NCI-H2107 treated with DMSO at 0.1 percent for 48 hours (cell line): ENCODE measurements around the gene TPSAB1.

ENCODE experiments used
- DNase-seq: peaks from one replicate; lab custom pipeline; 2025; ENCODE audit not compliant: unreplicated experiment; lab: John Stamatoyannopoulos, UW

Gene TPSAB1

GRCh38 chr16:1209081-1209480 is 31.4 kb upstream of the TPSAB1 start:
- DNase-seq, result no peak

GRCh38 chr16:1210461-1210860 is 30.0 kb upstream of the TPSAB1 start:
- no peak for DNase-seq

- no peak for DNase-seq
Observed at GRCh38 chr16:1211451-1212268, 28.8 kb upstream of the TPSAB1 start.

GRCh38 chr16:1212616-1213194 is 27.8 kb upstream of the TPSAB1 start:
- DNase-seq, result no peak

GRCh38 chr16:1213231-1213630 is 27.3 kb upstream of the TPSAB1 start:
- no peak for DNase-seq

GRCh38 chr16:1213796-1214372 is 26.6 kb upstream of the TPSAB1 start:
- no peak for DNase-seq

- no peak for DNase-seq
Observed at GRCh38 chr16:1214719-1215118, 25.8 kb upstream of the TPSAB1 start.

GRCh38 chr16:1215574-1216295 is 24.8 kb upstream of the TPSAB1 start:
- DNase-seq, result no peak

GRCh38 chr16:1216296-1216619 is 24.2 kb upstream of the TPSAB1 start:
- DNase-seq, result no peak

- DNase-seq, result no peak
Observed at GRCh38 chr16:1216681-1217400, 23.7 kb upstream of the TPSAB1 start.

- no peak for DNase-seq
Observed at GRCh38 chr16:1217526-1217925, 23.0 kb upstream of the TPSAB1 start.

GRCh38 chr16:1218061-1218929 is 22.2 kb upstream of the TPSAB1 start:
- DNase-seq, result no peak

- no peak for DNase-seq
Observed at GRCh38 chr16:1218930-1219611, 21.4 kb upstream of the TPSAB1 start.

GRCh38 chr16:1220098-1220728 is 20.3 kb upstream of the TPSAB1 start:
- no peak for DNase-seq

- no peak for DNase-seq
Observed at GRCh38 chr16:1220841-1221627, 19.5 kb upstream of the TPSAB1 start.

- no peak for DNase-seq
Observed at GRCh38 chr16:1221628-1222552, 18.6 kb upstream of the TPSAB1 start.

- no peak for DNase-seq
Observed at GRCh38 chr16:1222553-1223354, 17.8 kb upstream of the TPSAB1 start.
